ENCODE data around the gene KRT6A.

The KRT6A gene

GRCh38 chr12:52469853-52470252 is 23.2 kb downstream of the KRT6A start:
- Histone ChIP-seq H3F3A (ENCODE audit: low read depth) (no peaks in the 10 kb centered on the region), H3K9me2 (replicated peaks; ENCODE audit: low read depth, low read length) (no peaks in the 10 kb centered on the region), H3K9me3 (ENCODE audit: insufficient read depth, low read depth, low read length) (no peaks in the 10 kb centered on the region), H3K4me2 (ENCODE audit: low read depth, low read length, poor library complexity, severe bottlenecking) (no peak overlapping the region), H3K4me3 (ENCODE audit: low read length, poor library complexity, severe bottlenecking) (no peak overlapping the region), H3K9ac (ENCODE audit: low read depth, low read length, poor library complexity, severe bottlenecking) (no peak overlapping the region), H4K20me1 (ENCODE audit: insufficient read depth, low read length, poor library complexity, severe bottlenecking) (no peaks in the 10 kb centered on the region), H3K4me1 (ENCODE audit: insufficient read depth, low read length, poor library complexity, severe bottlenecking) (no peaks in the 10 kb centered on the region), H2AFZ (ENCODE audit: low read length) (no peak overlapping the region), H3K79me2 (ENCODE audit: insufficient read depth, low read length) (no peaks in the 10 kb centered on the region), H3K36me3 (ENCODE audit: insufficient read depth, low read length) (no peaks in the 10 kb centered on the region), H3K27me3 (ENCODE audit: insufficient read depth, low read length, poor library complexity, severe bottlenecking) (no peaks in the 10 kb centered on the region)
- no peak for TF ChIP-seq CTCF (conservative IDR thresholded peaks at IDR 0.05; ENCODE audit: low read length)
- TF ChIP-seq EZH2phosphoT487 (IDR thresholded peaks at IDR 0.05; ENCODE audit: borderline replicate concordance): no peak

- Histone ChIP-seq H3K4me3 (ENCODE audit: low read length, poor library complexity, severe bottlenecking) (no peak overlapping the region), H3K27me3 (ENCODE audit: insufficient read depth, low read length, poor library complexity, severe bottlenecking) (no peaks in the 10 kb centered on the region)
These were observed 28.2 kb downstream of the KRT6A start for GRCh38 chr12:52464897-52465296.

GRCh38 chr12:52461693-52462092 is 31.4 kb downstream of the KRT6A start:
- H3K27me3 ChIP-seq (ENCODE audit: insufficient read depth, low read length, poor library complexity, severe bottlenecking): no peaks in the 10 kb centered on the region
- H3K4me1 ChIP-seq (ENCODE audit: insufficient read depth, low read length, poor library complexity, severe bottlenecking): no peaks in the 10 kb centered on the region
- H3K9ac ChIP-seq (ENCODE audit: low read depth, low read length, poor library complexity, severe bottlenecking): no peak overlapping the region
- H3F3A ChIP-seq (ENCODE audit: low read depth): no peaks in the 10 kb centered on the region
- H2AFZ ChIP-seq (ENCODE audit: low read length): no peak overlapping the region
- H4K20me1 ChIP-seq (ENCODE audit: insufficient read depth, low read length, poor library complexity, severe bottlenecking): no peaks in the 10 kb centered on the region
- no peaks in the 10 kb centered on the region for H3K9me2 ChIP-seq (replicated peaks; ENCODE audit: low read depth, low read length)
- H3K36me3 ChIP-seq (ENCODE audit: insufficient read depth, low read length): no peaks in the 10 kb centered on the region
- H3K4me2 ChIP-seq (ENCODE audit: low read depth, low read length, poor library complexity, severe bottlenecking): no peak overlapping the region
- H3K4me3 ChIP-seq (ENCODE audit: low read length, poor library complexity, severe bottlenecking): no peak overlapping the region
- TF ChIP-seq CTCF (conservative IDR thresholded peaks at IDR 0.05; ENCODE audit: low read length) (no peak), EZH2phosphoT487 (IDR thresholded peaks at IDR 0.05; ENCODE audit: borderline replicate concordance) (no peak)
- no peaks in the 10 kb centered on the region for H3K79me2 ChIP-seq (ENCODE audit: insufficient read depth, low read length)
- no peaks in the 10 kb centered on the region for H3K9me3 ChIP-seq (ENCODE audit: insufficient read depth, low read depth, low read length)

More at GRCh38 chr12:52464897-52465296, 28.2 kb downstream of the KRT6A start:
- Histone ChIP-seq H3K9me2 (replicated peaks; ENCODE audit: low read depth, low read length) (no peaks in the 10 kb centered on the region), H2AFZ (ENCODE audit: low read length) (no peak overlapping the region), H3F3A (ENCODE audit: low read depth) (no peaks in the 10 kb centered on the region), H4K20me1 (ENCODE audit: insufficient read depth, low read length, poor library complexity, severe bottlenecking) (no peaks in the 10 kb centered on the region), H3K9ac (ENCODE audit: low read depth, low read length, poor library complexity, severe bottlenecking) (no peak overlapping the region), H3K4me1 (ENCODE audit: insufficient read depth, low read length, poor library complexity, severe bottlenecking) (no peaks in the 10 kb centered on the region), H3K9me3 (ENCODE audit: insufficient read depth, low read depth, low read length) (no peaks in the 10 kb centered on the region), H3K79me2 (ENCODE audit: insufficient read depth, low read length) (no peaks in the 10 kb centered on the region), H3K36me3 (ENCODE audit: insufficient read depth, low read length) (no peaks in the 10 kb centered on the region), H3K4me2 (ENCODE audit: low read depth, low read length, poor library complexity, severe bottlenecking) (no peak overlapping the region)
- no peak for TF ChIP-seq CTCF (conservative IDR thresholded peaks at IDR 0.05; ENCODE audit: low read length)
- no peak for TF ChIP-seq EZH2phosphoT487 (IDR thresholded peaks at IDR 0.05; ENCODE audit: borderline replicate concordance)
